PFSK-1 (cell line): ENCODE results near the gene EVC2.

ENCODE experiments used
- POLR2AphosphoS5 ChIP-seq: IDR thresholded peaks from 2 replicates; pipeline ENCODE4 v1.6.1; 2012; ENCODE audit warnings: low read depth, mild to moderate bottlenecking, control low read depth, low read length, moderate library complexity
- SIN3A ChIP-seq: IDR thresholded peaks from 2 replicates; pipeline ENCODE4 v1.6.1; 2012; ENCODE audit warnings: mild to moderate bottlenecking, low read length, moderate library complexity, borderline replicate concordance; ENCODE audit not compliant: insufficient read depth
- TAF1 ChIP-seq: IDR thresholded peaks from 2 replicates; pipeline ENCODE4 v1.6.1; 2012; ENCODE audit warnings: low read length, control low read depth, borderline replicate concordance; ENCODE audit not compliant: insufficient read depth

DNA sequence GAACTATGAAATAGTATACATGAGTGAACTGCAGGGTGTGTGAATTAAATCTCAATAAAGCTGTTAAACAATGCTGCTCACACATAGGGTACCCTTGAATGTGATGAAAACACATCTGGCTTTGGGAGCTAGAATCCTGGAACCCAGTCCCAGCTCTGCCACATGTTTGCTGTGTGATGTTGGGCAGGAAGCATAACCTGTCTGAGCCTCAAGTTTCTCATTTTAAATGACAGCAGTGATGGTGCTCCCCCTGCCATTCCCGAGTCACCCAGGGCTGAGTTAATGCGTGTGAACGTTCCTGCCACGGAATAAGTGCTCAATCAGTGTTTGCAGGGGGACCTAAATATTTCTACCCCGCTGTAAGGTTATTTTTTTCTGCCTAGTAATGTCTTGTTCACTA, 13.6 kb upstream of the EVC2 start:
- no peak for TF ChIP-seq SIN3A
- TF ChIP-seq POLR2AphosphoS5: no peak
- no peak for TF ChIP-seq TAF1
